22Rv1 (cell line): Measurements from ENCODE around the gene MGAT5.

Experiments
- H3K27ac ChIP-seq: fragments of 450-650 bp; 2 replicates; pipeline ENCODE4 v1.5.1; 2017
- CTCF ChIP-seq: fragments of 450-650 bp; IDR thresholded peaks from 2 replicates; pipeline ENCODE4 v1.5.1; 2017; ENCODE audit warnings: mild to moderate bottlenecking
- ZFX ChIP-seq: fragments of 450-650 bp; IDR thresholded peaks from 2 replicates; pipeline ENCODE4 v1.6.1; 2017; ENCODE audit warnings: antibody characterized with exemption, borderline replicate concordance

MGAT5 gene

DNA sequence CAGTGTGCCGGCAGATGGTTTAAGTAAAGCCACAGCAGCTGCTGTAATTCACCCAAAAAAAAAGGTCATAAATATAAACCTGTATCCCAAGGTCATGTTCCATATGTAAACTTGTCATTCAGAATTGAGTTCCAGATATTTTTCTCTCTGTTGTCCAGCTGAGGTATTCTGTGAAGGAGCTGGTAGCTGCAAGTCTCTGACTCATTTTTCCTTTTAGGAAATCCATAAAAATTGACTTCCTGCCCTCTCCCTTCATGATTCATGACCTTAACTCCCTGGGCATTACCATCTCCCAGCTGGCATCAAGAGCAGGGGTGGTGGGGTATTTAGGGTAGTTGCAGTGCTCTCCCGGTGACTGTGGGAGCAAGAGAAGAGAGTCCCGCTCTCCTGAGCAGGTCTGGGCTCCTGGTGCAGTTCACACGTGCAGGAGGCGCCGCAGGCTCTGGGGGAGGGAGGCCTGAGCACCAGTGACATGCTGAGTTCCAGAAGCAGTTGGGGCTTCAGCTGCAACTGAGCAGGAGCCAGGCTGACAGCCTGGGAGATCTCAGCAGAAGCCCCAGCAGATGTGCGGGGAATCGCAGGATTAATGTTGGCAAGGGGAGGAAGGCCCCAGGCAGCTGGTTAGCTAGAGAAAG, 192.6 kb downstream of the MGAT5 start:
- TF ChIP-seq ZFX (no peak), CTCF (no peak)
- H3K27ac ChIP-seq, result no peak overlapping the region

DNA sequence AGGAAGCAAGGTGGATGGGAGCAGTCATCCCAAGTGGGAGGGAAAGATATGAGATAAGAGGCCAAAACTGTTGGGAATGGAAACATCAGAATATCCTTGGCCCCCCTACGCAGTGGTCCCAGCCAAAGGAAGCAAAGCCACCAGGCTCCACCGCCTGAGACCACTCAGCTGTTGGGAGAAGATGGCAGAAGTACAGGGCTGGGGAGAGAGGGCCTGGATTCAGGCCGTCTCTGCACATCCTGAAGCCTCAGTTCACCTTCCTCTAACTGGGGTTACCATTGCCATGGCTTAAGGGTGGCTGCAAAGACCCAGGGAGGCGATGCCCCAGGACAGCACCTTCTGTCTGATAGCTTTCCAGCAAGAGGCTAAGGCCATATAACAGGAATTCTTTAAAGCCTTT, 193.8 kb downstream of the MGAT5 start:
- H3K27ac ChIP-seq, result no peak overlapping the region
- no peak for TF ChIP-seq CTCF
- TF ChIP-seq ZFX, result no peak

DNA sequence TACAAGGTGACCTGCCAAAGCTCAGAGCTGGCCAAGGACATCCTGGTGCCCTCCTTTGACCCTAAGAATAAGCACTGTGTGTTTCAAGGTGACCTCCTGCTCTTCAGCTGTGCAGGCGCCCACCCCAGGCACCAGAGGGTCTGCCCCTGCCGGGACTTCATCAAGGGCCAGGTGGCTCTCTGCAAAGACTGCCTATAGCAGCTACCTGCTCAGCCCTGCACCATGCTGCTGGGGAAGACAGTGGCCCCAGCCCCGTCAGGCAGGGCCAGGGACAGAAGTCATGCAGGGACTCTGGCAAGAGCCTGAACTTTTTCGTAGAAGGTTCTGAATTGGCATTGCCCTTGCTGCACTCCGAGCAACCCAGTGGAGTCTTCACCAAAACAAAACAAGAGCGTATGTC, 194.8 kb downstream of the MGAT5 start:
- no peak for TF ChIP-seq ZFX
- TF ChIP-seq CTCF, result no peak
- no peak overlapping the region for H3K27ac ChIP-seq

DNA sequence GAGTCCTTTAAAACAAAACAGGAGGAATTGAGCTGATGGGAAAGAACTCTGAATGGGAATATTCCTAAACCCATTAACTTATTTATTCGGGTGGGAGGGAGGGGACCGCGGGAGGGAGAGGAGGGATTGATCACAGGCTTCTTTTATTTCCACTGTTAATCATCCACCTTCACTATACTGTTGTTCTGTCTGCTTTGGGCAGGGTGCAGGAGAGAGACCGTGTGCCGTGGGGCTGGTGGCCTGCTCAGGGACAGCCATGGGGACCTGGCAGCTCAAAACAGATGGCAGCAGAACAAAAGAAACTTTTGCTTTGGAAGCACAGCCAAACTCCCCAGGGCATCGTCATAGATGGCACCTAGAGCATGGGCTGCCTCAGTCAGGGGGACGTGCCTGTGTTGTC, 195.3 kb downstream of the MGAT5 start:
- TF ChIP-seq ZFX (no peak), CTCF (no peak)
- no peak overlapping the region for H3K27ac ChIP-seq

DNA sequence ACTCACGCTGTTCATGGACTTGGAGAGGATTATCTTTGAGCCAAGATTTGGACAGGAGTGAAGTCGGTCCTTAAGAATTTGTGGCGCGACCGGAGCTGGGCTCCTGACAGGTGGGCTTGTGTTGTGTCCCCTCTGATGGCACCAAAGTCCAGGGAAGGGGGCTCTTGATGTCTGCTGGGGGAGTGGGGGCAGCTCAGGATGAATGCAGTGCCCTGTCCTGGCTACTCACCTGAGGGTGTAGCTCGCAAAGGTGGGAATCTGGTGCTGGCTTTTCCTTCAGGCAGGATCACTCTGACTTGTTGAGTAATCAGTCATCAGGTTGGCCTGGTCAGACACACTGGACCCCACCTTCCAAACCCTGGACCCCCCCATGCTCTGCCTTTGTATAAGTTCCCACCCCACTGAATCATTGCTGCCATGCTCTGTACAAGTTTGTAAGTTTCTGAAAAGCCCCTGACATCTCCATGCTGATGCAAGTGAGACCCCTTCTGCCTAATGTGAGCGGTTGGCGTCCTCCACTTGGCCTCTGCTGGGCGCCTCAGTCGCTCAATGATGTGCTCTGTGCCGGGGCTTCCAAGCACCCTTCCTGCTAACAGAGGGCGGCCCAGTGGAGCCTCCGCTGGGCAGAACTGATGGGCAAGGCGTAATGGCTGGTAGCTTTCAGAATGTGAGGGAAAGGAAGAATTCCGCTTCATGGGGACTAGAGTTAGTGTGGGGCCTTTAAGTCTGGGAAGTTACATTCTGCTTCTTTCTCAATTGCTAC, 196.1 kb downstream of the MGAT5 start:
- TF ChIP-seq ZFX, result no peak
- no peak for TF ChIP-seq CTCF
- no peak overlapping the region for H3K27ac ChIP-seq

DNA sequence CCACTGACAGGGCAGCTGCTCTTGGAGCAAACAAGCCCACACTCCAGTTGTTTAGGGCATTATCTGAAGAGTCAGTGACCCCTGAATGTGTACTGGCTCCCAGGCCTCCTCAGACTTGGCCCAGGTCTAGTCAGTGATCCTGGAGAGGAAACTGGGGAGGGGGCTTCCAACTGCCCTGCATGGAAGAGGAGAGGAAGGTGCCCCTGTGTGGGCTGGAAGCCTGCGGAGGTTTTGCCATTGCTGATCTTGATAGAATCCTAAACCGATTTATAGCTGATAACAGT, 197.4 kb downstream of the MGAT5 start:
- H3K27ac ChIP-seq, result no peak overlapping the region
- TF ChIP-seq ZFX (no peak), CTCF (no peak)

GRCh38 chr2:134452042-134452733, 198.3 kb downstream of the MGAT5 start:
- no peak for TF ChIP-seq CTCF
- no peak for TF ChIP-seq ZFX
- no peak overlapping the region for H3K27ac ChIP-seq
